ENCODE data around the gene EML5. TPM values are rescaled to one million over a fixed set of nuclear protein-coding genes. Genes with fewer than 3 reads are reported as not detected.

Gene EML5
- total RNA-seq (0.66 and 0.77 TPM in 2 replicates), polyA plus RNA-seq (0.10 and 0.43 TPM in 2 replicates), polyA minus RNA-seq (ENCODE audit: low replicate concordance) (not detected in 2 replicates)
- 0.14 and 0.55 TPM in 2 replicates for polyA plus RNA-seq (2012)

GRCh38 chr14:88792473-88793258 is at the start of gene EML5:
TSS of gene EML5 (minus strand) at chr14:88792953. CDS start at chr14:88792503, 450 bp downstream.
- Histone ChIP-seq H3K9ac (ENCODE audit: insufficient read depth, low read length) (peak within 1 kb of the TSS; percentile 36), H3K4me2 (ENCODE audit: extremely low read depth, insufficient read depth, low read length) (peak within 1 kb of the TSS; percentile 79), H3K4me3 (replicated peaks in 1 of 4; ENCODE audit: control extremely low read depth in 1 of 4, insufficient read depth in 1 of 4, low read depth in 3 of 4, low read length in 4 of 4) (peak within 1 kb of the TSS; percentile 57 to 74 (median 66)), H2AFZ (ENCODE audit: low read length) (peak within 1 kb of the TSS; percentile 76), H3K36me3 (ENCODE audit: control insufficient read depth, insufficient read depth, low read length) (no peaks in the 10 kb centered on the region), H3K79me2 (ENCODE audit: control insufficient read depth, insufficient read depth, low read length) (no peaks in the 10 kb centered on the region), H4K20me1 (ENCODE audit: control insufficient read depth, extremely low read depth, insufficient read depth, low read length) (no peaks in the 10 kb centered on the region), H3K4me1 (ENCODE audit: control insufficient read depth, extremely low read depth, insufficient read depth, low read length) (no peaks in the 10 kb centered on the region), H3K27me3 (ENCODE audit: control insufficient read depth, insufficient read depth, low read length) (no peaks in the 10 kb centered on the region), H3K9me3 (ENCODE audit: control insufficient read depth, insufficient read depth, low read depth, low read length) (no peaks in the 10 kb centered on the region), H3K27ac (ENCODE audit: insufficient read depth, low read length) (no peak within 1 kb of the TSS)
- peak in 1 of 2 donors; percentile 45 for TF ChIP-seq CTCF (conservative IDR thresholded peaks at IDR 0.05 in 1 of 2, IDR thresholded peaks at IDR 0.05 in 1 of 2; ENCODE audit: low read depth in 1 of 2, low read length in 2 of 2)
- TF ChIP-seq EZH2 (IDR thresholded peaks at IDR 0.05; ENCODE audit: low read length, missing control alignments), result no peak
- peak; percentile 54 to 64 for DNase-seq (ENCODE audit: low read depth in 2 of 2)

GRCh38 chr14:88842414-88842813 is 49.7 kb upstream of the EML5 start:
- Histone ChIP-seq H3K9ac (ENCODE audit: insufficient read depth, low read length) (no peak overlapping the region), H3K4me3 (replicated peaks in 1 of 4; ENCODE audit: control extremely low read depth in 1 of 4, insufficient read depth in 1 of 4, low read depth in 3 of 4, low read length in 4 of 4) (no peak overlapping the region), H3K4me1 (ENCODE audit: control insufficient read depth, extremely low read depth, insufficient read depth, low read length) (peaks cover 2% of the 10 kb centered on the region), H3K4me2 (ENCODE audit: extremely low read depth, insufficient read depth, low read length) (no peak overlapping the region), H3K27me3 (ENCODE audit: control insufficient read depth, insufficient read depth, low read length) (no peaks in the 10 kb centered on the region), H3K36me3 (ENCODE audit: control insufficient read depth, insufficient read depth, low read length) (no peaks in the 10 kb centered on the region), H3K79me2 (ENCODE audit: control insufficient read depth, insufficient read depth, low read length) (peaks cover under 1% of the 10 kb centered on the region), H3K9me3 (ENCODE audit: control insufficient read depth, insufficient read depth, low read depth, low read length) (no peaks in the 10 kb centered on the region), H2AFZ (ENCODE audit: low read length) (no peak overlapping the region), H3K27ac (ENCODE audit: insufficient read depth, low read length) (no peak overlapping the region), H4K20me1 (ENCODE audit: control insufficient read depth, extremely low read depth, insufficient read depth, low read length) (no peaks in the 10 kb centered on the region)
- DNase-seq (ENCODE audit: low read depth in 2 of 2), result peak in 1 of 2 donors; percentile 17
- TF ChIP-seq EZH2 (IDR thresholded peaks at IDR 0.05; ENCODE audit: low read length, missing control alignments) (no peak), CTCF (conservative IDR thresholded peaks at IDR 0.05 in 1 of 2, IDR thresholded peaks at IDR 0.05 in 1 of 2; ENCODE audit: low read depth in 1 of 2, low read length in 2 of 2) (no peak)

- H3K4me2 ChIP-seq (ENCODE audit: extremely low read depth, insufficient read depth, low read length), result no peak overlapping the region
Measured at GRCh38 chr14:88841741-88842140, 49.0 kb upstream of the EML5 start.

More at GRCh38 chr14:88841741-88842140, 49.0 kb upstream of the EML5 start:
- Histone ChIP-seq H2AFZ (ENCODE audit: low read length) (no peak overlapping the region), H3K9me3 (ENCODE audit: control insufficient read depth, insufficient read depth, low read depth, low read length) (no peaks in the 10 kb centered on the region), H3K27ac (ENCODE audit: insufficient read depth, low read length) (no peak overlapping the region), H3K79me2 (ENCODE audit: control insufficient read depth, insufficient read depth, low read length) (peaks cover 2% of the 10 kb centered on the region), H3K9ac (ENCODE audit: insufficient read depth, low read length) (no peak overlapping the region), H3K36me3 (ENCODE audit: control insufficient read depth, insufficient read depth, low read length) (no peaks in the 10 kb centered on the region), H3K27me3 (ENCODE audit: control insufficient read depth, insufficient read depth, low read length) (no peaks in the 10 kb centered on the region), H3K4me3 (replicated peaks in 1 of 4; ENCODE audit: control extremely low read depth in 1 of 4, insufficient read depth in 1 of 4, low read depth in 3 of 4, low read length in 4 of 4) (no peak overlapping the region), H3K4me1 (ENCODE audit: control insufficient read depth, extremely low read depth, insufficient read depth, low read length) (peaks cover 2% of the 10 kb centered on the region), H4K20me1 (ENCODE audit: control insufficient read depth, extremely low read depth, insufficient read depth, low read length) (no peaks in the 10 kb centered on the region)
- DNase-seq (ENCODE audit: low read depth in 2 of 2), result peak in 1 of 2 donors; percentile 65
- TF ChIP-seq CTCF (conservative IDR thresholded peaks at IDR 0.05 in 1 of 2, IDR thresholded peaks at IDR 0.05 in 1 of 2; ENCODE audit: low read depth in 1 of 2, low read length in 2 of 2) (no peak), EZH2 (IDR thresholded peaks at IDR 0.05; ENCODE audit: low read length, missing control alignments) (no peak)
